Umbilical cord (tissue), 2 donors: ENCODE measurements around the gene ISCU. TPM values are rescaled to one million over a fixed set of nuclear protein-coding genes. Genes with fewer than 3 reads are reported as not detected.
"Not testable (repeated sequence)": the region's sequence is repeated elsewhere in the genome, so short reads cannot be mapped to it uniquely, and the experiment has no call there.

Source experiments
- DNase-seq: peaks from one replicate; pipeline ENCODE4 v3.0.0-alpha.2; 2015; ENCODE audit warnings: low spot score
- total RNA-seq: library from RNA; depleted of rRNA; stranded (reverse); fragments of >200 nt; gene quantifications from one replicate; pipeline ENCODE4 v1.2.3, GENCODE V29; 2014; ENCODE audit warnings: low replicate concordance; ENCODE audit not compliant: insufficient read depth

The ISCU gene
- total RNA-seq, 1 donor from 2014 or later = 108 TPM

- DNase-seq = peak; percentile 82
Observed at GRCh38 chr12:108618079-108618952, 55.9 kb downstream of the ISCU start.

GRCh38 chr12:108618953-108619274 lies 56.5 kb downstream of the ISCU start:
- DNase-seq = not testable (repeated sequence)

Other genes with a start within 250 kb of the ISCU start
- 79.0 TPM for gene CMKLR1, start 223.3 kb upstream of the ISCU start, total RNA-seq
- gene FICD, start 47.3 kb upstream of the ISCU start, total RNA-seq = 6.5 TPM
- 40.7 TPM for gene SART3, start 1.4 kb upstream of the ISCU start, total RNA-seq
- 85.0 TPM for gene TMEM119, start 35.5 kb downstream of the ISCU start, total RNA-seq
- 7.7 TPM for gene SELPLG, start 71.3 kb downstream of the ISCU start, total RNA-seq
- 269 TPM for gene CORO1C, start 168.9 kb downstream of the ISCU start, total RNA-seq